WERI-Rb-1 (cell line): ENCODE measurements around the gene LRRC4C.

ENCODE experiments used
- DNase-seq: peaks from one replicate; pipeline ENCODE4 v3.0.0-alpha.2; 2020
- H3K27ac ChIP-seq: fragments of 250-450 bp; sonication (Bioruptor Pico); 2 replicates; pipeline ENCODE4 v1.5.1; 2020; ENCODE audit warnings: mild to moderate bottlenecking, moderate library complexity
- H3K27me3 ChIP-seq: fragments of 250-450 bp; sonication (Bioruptor Pico); 2 replicates; pipeline ENCODE4 v1.5.1; 2021; ENCODE audit warnings: mild to moderate bottlenecking, low read depth, moderate library complexity; ENCODE audit not compliant: insufficient read depth, severe bottlenecking
- H3K36me3 ChIP-seq: fragments of 250-450 bp; sonication (Bioruptor Pico); 2 replicates; pipeline ENCODE4 v1.5.1; 2020; ENCODE audit warnings: mild to moderate bottlenecking, moderate library complexity
- H3K4me3 ChIP-seq: 2 replicates; pipeline ENCODE4 v1.5.1; 2011; ENCODE audit warnings: low read depth, mild to moderate bottlenecking, control low read depth, low read length
- H3K9me3 ChIP-seq: fragments of 250-450 bp; sonication (Bioruptor Pico); 2 replicates; pipeline ENCODE4 v1.5.1; 2021; ENCODE audit warnings: mild to moderate bottlenecking, moderate library complexity; ENCODE audit not compliant: severe bottlenecking
- TF ChIP-seq, protein P1 (sequence below): IDR thresholded peaks from 2 replicates; pipeline ENCODE4 v1.5.1; 2011; ENCODE audit warnings: low read depth, mild to moderate bottlenecking, control low read depth, inconsistent platforms, low read length

Gene LRRC4C

DNA sequence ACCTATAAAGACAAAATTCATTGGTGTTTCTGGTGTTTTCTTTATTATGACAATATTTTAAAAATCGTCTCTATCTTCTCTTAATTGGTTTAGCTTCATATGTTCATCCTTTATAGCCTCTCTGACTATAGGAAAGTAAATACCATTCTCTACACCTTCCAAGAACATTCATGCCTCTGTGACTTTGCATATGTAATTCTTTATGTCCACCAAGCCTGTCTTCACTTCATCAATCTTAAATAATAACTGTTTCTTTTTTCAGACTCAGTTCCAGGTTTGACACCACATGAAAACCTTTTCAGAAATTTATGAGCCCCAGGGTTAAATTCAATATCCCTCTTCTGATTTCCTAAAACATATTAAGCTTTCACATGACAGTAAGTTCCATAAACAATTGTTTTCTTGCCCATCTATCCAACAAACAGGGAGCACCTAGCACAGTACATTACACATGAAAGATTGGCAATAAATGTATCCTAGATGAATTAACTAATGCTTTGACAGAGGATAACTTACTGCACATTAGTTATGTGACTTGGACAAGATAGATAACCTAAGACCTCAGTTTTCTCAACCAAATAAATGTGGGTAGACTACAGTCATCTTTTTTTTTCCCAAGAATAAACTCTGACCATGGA, 886.1 kb downstream of the LRRC4C start:
- H3K4me3 ChIP-seq: no peak overlapping the region
- H3K9me3 ChIP-seq: no peaks in the 10 kb centered on the region
- DNase-seq: no peak
- H3K36me3 ChIP-seq: no peaks in the 10 kb centered on the region
- TF ChIP-seq, protein P1, sequence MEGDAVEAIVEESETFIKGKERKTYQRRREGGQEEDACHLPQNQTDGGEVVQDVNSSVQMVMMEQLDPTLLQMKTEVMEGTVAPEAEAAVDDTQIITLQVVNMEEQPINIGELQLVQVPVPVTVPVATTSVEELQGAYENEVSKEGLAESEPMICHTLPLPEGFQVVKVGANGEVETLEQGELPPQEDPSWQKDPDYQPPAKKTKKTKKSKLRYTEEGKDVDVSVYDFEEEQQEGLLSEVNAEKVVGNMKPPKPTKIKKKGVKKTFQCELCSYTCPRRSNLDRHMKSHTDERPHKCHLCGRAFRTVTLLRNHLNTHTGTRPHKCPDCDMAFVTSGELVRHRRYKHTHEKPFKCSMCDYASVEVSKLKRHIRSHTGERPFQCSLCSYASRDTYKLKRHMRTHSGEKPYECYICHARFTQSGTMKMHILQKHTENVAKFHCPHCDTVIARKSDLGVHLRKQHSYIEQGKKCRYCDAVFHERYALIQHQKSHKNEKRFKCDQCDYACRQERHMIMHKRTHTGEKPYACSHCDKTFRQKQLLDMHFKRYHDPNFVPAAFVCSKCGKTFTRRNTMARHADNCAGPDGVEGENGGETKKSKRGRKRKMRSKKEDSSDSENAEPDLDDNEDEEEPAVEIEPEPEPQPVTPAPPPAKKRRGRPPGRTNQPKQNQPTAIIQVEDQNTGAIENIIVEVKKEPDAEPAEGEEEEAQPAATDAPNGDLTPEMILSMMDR: no peak
- H3K27ac ChIP-seq: no peak overlapping the region
- peaks cover 21% of the 10 kb centered on the region for H3K27me3 ChIP-seq

DNA sequence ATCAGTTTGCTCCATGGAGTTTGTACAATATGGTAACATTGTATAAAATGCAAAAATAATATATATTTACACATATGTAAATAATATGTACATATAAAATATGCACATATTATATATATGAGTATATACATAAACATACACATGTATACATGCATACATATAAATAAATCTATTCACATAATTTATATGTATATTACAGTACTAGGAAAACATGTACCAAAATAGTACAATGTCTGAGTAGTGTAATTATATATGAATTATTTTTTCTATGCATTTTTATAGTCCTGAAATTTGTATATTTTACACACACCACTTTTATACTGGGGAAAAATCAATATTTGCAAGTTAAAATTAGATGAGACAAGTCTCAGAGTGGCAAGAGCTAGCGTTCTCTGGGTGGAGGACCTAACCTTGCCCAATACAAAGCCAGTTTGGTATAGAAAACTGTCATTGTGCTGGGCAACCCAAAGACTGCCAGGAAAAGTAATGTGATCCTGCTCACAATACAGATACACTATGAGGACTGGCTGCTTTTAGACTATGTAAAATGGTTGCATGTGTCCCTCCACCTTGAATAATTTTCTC, 889.4 kb downstream of the LRRC4C start:
- no peak overlapping the region for H3K27ac ChIP-seq
- no peaks in the 10 kb centered on the region for H3K36me3 ChIP-seq
- no peak overlapping the region for H3K4me3 ChIP-seq
- H3K9me3 ChIP-seq: no peaks in the 10 kb centered on the region
- DNase-seq: no peak
- TF ChIP-seq, protein P1: no peak
- H3K27me3 ChIP-seq: peaks cover 15% of the 10 kb centered on the region

DNA sequence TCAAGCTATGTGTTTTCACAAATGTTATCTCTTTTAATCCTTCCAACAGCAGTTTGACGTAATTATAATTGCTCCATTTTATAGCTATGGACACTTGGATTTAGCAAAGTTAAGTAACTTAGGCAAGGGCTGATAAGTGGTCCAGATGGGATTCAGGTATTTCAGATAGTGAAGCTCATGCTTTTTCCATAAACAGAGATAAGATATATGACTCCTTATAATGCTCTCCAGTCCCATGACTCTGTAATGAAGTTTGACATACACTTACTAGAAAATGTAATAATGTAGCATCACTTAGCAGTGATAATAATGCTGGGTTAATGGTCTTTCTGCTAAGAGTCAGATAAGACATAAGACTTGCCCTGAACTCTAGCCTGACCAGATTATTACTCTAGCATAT, 892.1 kb downstream of the LRRC4C start:
- H3K27me3 ChIP-seq: peaks cover 11% of the 10 kb centered on the region
- TF ChIP-seq, protein P1: no peak
- DNase-seq: no peak

DNA sequence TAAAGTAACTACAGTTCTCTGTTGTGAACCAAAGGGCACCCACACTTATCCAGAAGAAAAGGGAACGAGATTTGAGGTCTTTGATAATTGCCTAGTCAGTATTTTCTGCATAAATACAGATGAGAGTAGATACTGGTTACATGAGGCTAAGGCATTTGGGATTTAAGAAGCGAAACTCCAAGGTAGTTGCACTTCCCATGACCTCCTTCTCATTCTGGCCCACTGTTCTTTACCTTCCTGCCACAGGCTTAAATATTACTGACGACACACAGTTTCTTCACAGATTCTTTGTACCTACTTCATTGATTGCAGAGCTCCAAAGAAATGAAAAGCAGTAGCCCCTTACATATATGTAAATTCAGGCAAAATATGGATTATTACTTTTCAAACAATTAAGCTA, 915.3 kb downstream of the LRRC4C start:
- TF ChIP-seq, protein P1: no peak

More for the DNA sequence above, 892.1 kb downstream of the LRRC4C start:
- Histone ChIP-seq H3K27ac (no peak overlapping the region), H3K36me3 (no peaks in the 10 kb centered on the region), H3K9me3 (no peaks in the 10 kb centered on the region), H3K4me3 (no peak overlapping the region)

DNA sequence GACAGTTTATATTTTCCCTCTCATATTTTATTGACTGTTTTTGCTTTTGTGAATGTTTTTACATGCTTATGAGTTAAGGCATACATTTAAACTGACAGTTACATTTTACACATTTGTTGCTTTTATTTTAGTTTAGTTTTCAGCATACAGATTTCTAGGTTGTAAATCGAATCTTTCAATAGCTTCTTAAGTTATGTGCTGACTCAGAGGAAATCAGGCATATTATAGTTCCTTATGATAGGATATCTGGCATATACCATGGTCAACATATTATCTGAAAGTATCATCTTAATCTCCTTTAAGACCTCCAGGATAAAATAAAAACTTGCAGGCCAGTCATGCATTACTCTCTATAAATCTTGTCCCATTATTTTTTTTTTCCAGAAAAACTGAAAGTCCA, 916.6 kb downstream of the LRRC4C start:
- H3K27ac ChIP-seq: no peak overlapping the region
- H3K4me3 ChIP-seq: no peak overlapping the region
- no peaks in the 10 kb centered on the region for H3K9me3 ChIP-seq
- H3K27me3 ChIP-seq: peaks cover 14% of the 10 kb centered on the region
- DNase-seq: no peak
- no peaks in the 10 kb centered on the region for H3K36me3 ChIP-seq
- TF ChIP-seq, protein P1: no peak

More for the DNA sequence above, 915.3 kb downstream of the LRRC4C start:
- no peaks in the 10 kb centered on the region for H3K9me3 ChIP-seq
- DNase-seq: no peak
- no peaks in the 10 kb centered on the region for H3K36me3 ChIP-seq
- peaks cover 15% of the 10 kb centered on the region for H3K27me3 ChIP-seq
- H3K27ac ChIP-seq: no peak overlapping the region
- no peak overlapping the region for H3K4me3 ChIP-seq
